Neural cell (in vitro differentiated cells): ENCODE data around the gene DYNLL1. TPM values are rescaled to one million over a fixed set of nuclear protein-coding genes. Genes with fewer than 3 reads are reported as not detected.
"Not testable (repeated sequence)": the region's sequence is repeated elsewhere in the genome, so short reads cannot be mapped to it uniquely, and the experiment has no call there.

ENCODE experiments used
- H2AFZ ChIP-seq: fragments of 200-600, 300-800 bp; sonication (generic), shearing (Covaris generic); 2 replicates; pipeline ENCODE4 v1.6.0; 2014; ENCODE audit warnings: low read depth, mild to moderate bottlenecking, antibody characterized with exemption, low read length, moderate library complexity
- H3F3A ChIP-seq: fragments of 200-600 bp; shearing (Covaris generic); 2 replicates; pipeline ENCODE4 v1.6.1; 2016; ENCODE audit warnings: mild to moderate bottlenecking, moderate library complexity, mixed read lengths, antibody characterized with exemption, low read length; ENCODE audit not compliant: insufficient read depth, poor library complexity, severe bottlenecking
- H3K27ac ChIP-seq: fragments of 200-600, 300-800 bp; sonication (generic), shearing (Covaris generic); 2 replicates; pipeline ENCODE4 v1.5.1; 2014; ENCODE audit warnings: mild to moderate bottlenecking, low read length, moderate library complexity
- H3K27me3 ChIP-seq: fragments of 300-800, 200-600 bp; sonication (generic), shearing (Covaris generic); 2 replicates; pipeline ENCODE4 v1.6.0; 2014; ENCODE audit warnings: mild to moderate bottlenecking, low read depth, low read length, moderate library complexity; ENCODE audit not compliant: insufficient read depth
- H3K36me3 ChIP-seq: fragments of 300-800, 200-600 bp; sonication (generic), shearing (Covaris generic); 2 replicates; pipeline ENCODE4 v1.5.1; 2014; ENCODE audit warnings: mild to moderate bottlenecking, antibody characterized with exemption, low read length, moderate library complexity; ENCODE audit not compliant: insufficient read depth
- H3K4me2 ChIP-seq: fragments of 300-800, 200-600 bp; sonication (generic), shearing (Covaris generic); 2 replicates; pipeline ENCODE4 v1.6.0; 2014; ENCODE audit warnings: mild to moderate bottlenecking, low read length
- H3K4me3 ChIP-seq: fragments of 300-800, 200-600 bp; sonication (generic), shearing (Covaris generic); 2 replicates; pipeline ENCODE4 v1.5.1; 2014; ENCODE audit warnings: mild to moderate bottlenecking, low read length, moderate library complexity
- H3K79me2 ChIP-seq: fragments of 200-600 bp; shearing (Covaris generic); replicated peaks from 2 replicates; pipeline ENCODE4 v1.6.0; 2014; ENCODE audit warnings: mild to moderate bottlenecking, low read length, moderate library complexity; ENCODE audit not compliant: insufficient read depth
- H3K9ac ChIP-seq: fragments of 300-800, 200-600 bp; sonication (generic), shearing (Covaris generic); 2 replicates; pipeline ENCODE4 v1.6.1; 2016; ENCODE audit warnings: mild to moderate bottlenecking, low read length, mixed read lengths
- H3K9me2 ChIP-seq: fragments of 200-600 bp; shearing (Covaris generic); 2 replicates; pipeline ENCODE4 v1.6.1; 2016; ENCODE audit warnings: mild to moderate bottlenecking, low read length, mixed read lengths; ENCODE audit not compliant: insufficient read depth
- H3K9me3 ChIP-seq: fragments of 200-600, 300-800 bp; sonication (generic), shearing (Covaris generic); 2 replicates; pipeline ENCODE4 v1.6.1; 2016; ENCODE audit warnings: mild to moderate bottlenecking, mixed run types, low read length, moderate library complexity, mixed read lengths
- H4K20me1 ChIP-seq: fragments of 200-600 bp; shearing (Covaris generic); 2 replicates; pipeline ENCODE4 v1.6.1; 2016; ENCODE audit warnings: mild to moderate bottlenecking, mixed run types; ENCODE audit not compliant: insufficient read depth
- CTCF ChIP-seq: fragments of 450-650 bp; IDR thresholded peaks from 2 replicates; pipeline ENCODE4 v1.5.1; 2014; ENCODE audit warnings: antibody characterized with exemption, mild to moderate bottlenecking, moderate library complexity; ENCODE audit not compliant: poor library complexity, severe bottlenecking
- EP300 ChIP-seq: fragments of 450-650 bp; conservative IDR thresholded peaks from 2 replicates; pipeline ENCODE4 v1.6.1; 2014; ENCODE audit warnings: antibody characterized with exemption, mild to moderate bottlenecking, moderate library complexity; ENCODE audit not compliant: poor library complexity, severe bottlenecking
- EZH2 ChIP-seq: fragments of 200-600, 300-800 bp; shearing (Covaris generic), sonication (generic); IDR thresholded peaks from 2 replicates; pipeline ENCODE4 v1.6.1; 2014; ENCODE audit warnings: antibody characterized with exemption, low read length, borderline replicate concordance, mild to moderate bottlenecking; ENCODE audit not compliant: insufficient read depth, poor library complexity, severe bottlenecking
- MXI1 ChIP-seq: fragments of 450-650 bp; conservative IDR thresholded peaks from 2 replicates; pipeline ENCODE4 v1.6.1; 2014; ENCODE audit warnings: antibody characterized with exemption, mild to moderate bottlenecking; ENCODE audit not compliant: poor library complexity, severe bottlenecking
- POLR2AphosphoS5 ChIP-seq: IDR thresholded peaks from 2 replicates; pipeline ENCODE4 v1.6.1; 2012
- RAD21 ChIP-seq: fragments of 450-650 bp; conservative IDR thresholded peaks from 2 replicates; pipeline ENCODE4 v1.6.1; 2014; ENCODE audit warnings: antibody characterized with exemption, mild to moderate bottlenecking, moderate library complexity
- REST ChIP-seq: IDR thresholded peaks from 2 replicates; pipeline ENCODE4 v1.6.1; 2012; ENCODE audit warnings: borderline replicate concordance
- SMC3 ChIP-seq: fragments of 450-650 bp; conservative IDR thresholded peaks from 2 replicates; pipeline ENCODE4 v1.6.1; 2014; ENCODE audit warnings: antibody characterized with exemption, mild to moderate bottlenecking, moderate library complexity; ENCODE audit not compliant: poor library complexity
- TAF1 ChIP-seq: IDR thresholded peaks from 2 replicates; pipeline ENCODE4 v1.6.1; 2012; ENCODE audit warnings: low read depth
- polyA plus RNA-seq: library from polyadenylated mRNA; depleted of rRNA; stranded (reverse); fragments of >200 nt; gene quantifications from 2 replicates; pipeline ENCODE4 v1.2.3, GENCODE V29; 2014

Gene DYNLL1
- polyA plus RNA-seq, 1 donor from 2014 or later = 466 TPM

GRCh38 chr12:120515496-120515895, 19.6 kb downstream of the DYNLL1 start:
- Histone ChIP-seq H4K20me1 (no peaks in the 10 kb centered on the region), H3F3A (no peaks in the 10 kb centered on the region), H3K9ac (no peak overlapping the region), H3K4me3 (no peak overlapping the region), H3K9me2 (no peaks in the 10 kb centered on the region), H3K9me3 (no peaks in the 10 kb centered on the region), H3K79me2 (no peaks in the 10 kb centered on the region), H3K36me3 (no peaks in the 10 kb centered on the region), H2AFZ (no peak overlapping the region), H3K4me2 (no peak overlapping the region), H3K27ac (no peak overlapping the region), H3K27me3 (no peaks in the 10 kb centered on the region)
- TF ChIP-seq POLR2AphosphoS5 = no peak
- no peak for TF ChIP-seq MXI1
- TF ChIP-seq EZH2 = no peak
- no peak for TF ChIP-seq CTCF
- no peak for TF ChIP-seq RAD21
- no peak for TF ChIP-seq EP300
- no peak for TF ChIP-seq TAF1
- no peak for TF ChIP-seq SMC3
- TF ChIP-seq REST = no peak

GRCh38 chr12:120519324-120519723, 23.4 kb downstream of the DYNLL1 start:
- H3K27me3 ChIP-seq, H3K9ac ChIP-seq, H2AFZ ChIP-seq, H3F3A ChIP-seq, H3K4me3 ChIP-seq, H3K36me3 ChIP-seq, H3K79me2 ChIP-seq, H3K9me2 ChIP-seq, H3K4me2 ChIP-seq, H3K9me3 ChIP-seq, H3K27ac ChIP-seq, H4K20me1 ChIP-seq: not testable (repeated sequence)

- Histone ChIP-seq H3K4me3 (no peak overlapping the region), H2AFZ (no peak overlapping the region), H3F3A (no peaks in the 10 kb centered on the region), H3K27me3 (no peaks in the 10 kb centered on the region), H3K36me3 (no peaks in the 10 kb centered on the region), H3K9me3 (no peaks in the 10 kb centered on the region), H3K4me2 (no peak overlapping the region), H3K9me2 (no peaks in the 10 kb centered on the region), H3K9ac (no peak overlapping the region), H3K27ac (no peak overlapping the region), H3K79me2 (no peaks in the 10 kb centered on the region), H4K20me1 (no peaks in the 10 kb centered on the region)
- no peak for TF ChIP-seq EP300
- no peak for TF ChIP-seq REST
- no peak for TF ChIP-seq MXI1
- no peak for TF ChIP-seq EZH2
- TF ChIP-seq RAD21 = no peak
- TF ChIP-seq TAF1 = no peak
- TF ChIP-seq SMC3 = no peak
- TF ChIP-seq CTCF = no peak
- no peak for TF ChIP-seq POLR2AphosphoS5
Measured at GRCh38 chr12:120522568-120522967, 26.7 kb downstream of the DYNLL1 start.
